IPS-20b (cell line): Measurements from ENCODE around the gene CHPF.
A peak's percentile ranks its signal among the peaks of the same experiment; 100 is the strongest.

Experiments
- H3K27ac ChIP-seq: one replicate; pipeline ENCODE4 v1.5.1; 2013; ENCODE audit warnings: low read length
- H3K27me3 ChIP-seq: 2 replicates; pipeline ENCODE4 v1.6.1; 2013; ENCODE audit warnings: mild to moderate bottlenecking, low read length, inconsistent platforms; ENCODE audit not compliant: insufficient read depth
- H3K36me3 ChIP-seq: 2 replicates; pipeline ENCODE4 v1.6.1; 2013; ENCODE audit warnings: low read depth, mild to moderate bottlenecking, inconsistent platforms, low read length, moderate library complexity; ENCODE audit not compliant: insufficient read depth
- H3K4me1 ChIP-seq: 2 replicates; pipeline ENCODE4 v1.6.1; 2013; ENCODE audit warnings: mild to moderate bottlenecking, control low read depth, inconsistent platforms, low read length, moderate library complexity; ENCODE audit not compliant: insufficient read depth
- H3K4me3 ChIP-seq: 2 replicates; pipeline ENCODE4 v1.5.1; 2013; ENCODE audit warnings: mild to moderate bottlenecking, low read length, inconsistent platforms
- H3K9ac ChIP-seq: 2 replicates; pipeline ENCODE4 v1.6.1; 2013; ENCODE audit warnings: low read depth, mild to moderate bottlenecking, inconsistent platforms, low read length, moderate library complexity
- H3K9me3 ChIP-seq: 2 replicates; pipeline ENCODE4 v1.6.1; 2013; ENCODE audit warnings: mild to moderate bottlenecking, low read depth, low read length, inconsistent platforms; ENCODE audit not compliant: insufficient read depth

Gene CHPF

GRCh38 chr2:219573166-219573565 lies 29.6 kb upstream of the CHPF start:
- Histone ChIP-seq H3K9me3 (no peaks in the 10 kb centered on the region), H3K36me3 (peaks cover 7% of the 10 kb centered on the region; the same call in 1 of the 2 replicates), H3K9ac (no peak overlapping the region), H3K4me3 (no peak overlapping the region), H3K27me3 (peaks cover 27% of the 10 kb centered on the region), H3K4me1 (peaks cover 22% of the 10 kb centered on the region; the same call in 1 of the 2 replicates), H3K27ac (no peak overlapping the region)

- H3K27ac ChIP-seq = peak within 1 kb of the TSS; percentile 7
Observed at GRCh38 chr2:219572237-219573001, 28.8 kb upstream of the CHPF start, which contains the start of gene INHA. TSS of gene INHA (plus strand) at chr2:219572310. CDS start at chr2:219572375, 65 bp downstream.

GRCh38 chr2:219571311-219572236 lies 28.0 kb upstream of the CHPF start, which contains the start of gene OBSL1:
TSS of gene OBSL1 (minus strand) at chr2:219571539. CDS start at chr2:219571232, 307 bp downstream.
- Histone ChIP-seq H3K4me1 (peaks cover 14% of the 10 kb centered on the region; the same call in 1 of the 2 replicates), H3K36me3 (peaks cover 16% of the 10 kb centered on the region; the same call in 1 of the 2 replicates), H3K9me3 (no peaks in the 10 kb centered on the region), H3K9ac (peak within 1 kb of the TSS; percentile 72), H3K27me3 (peaks cover 21% of the 10 kb centered on the region), H3K27ac (peak within 1 kb of the TSS; percentile 7), H3K4me3 (peak within 1 kb of the TSS; percentile 68)

More at GRCh38 chr2:219572237-219573001, 28.8 kb upstream of the CHPF start, which contains the start of gene INHA:
- H3K4me3 ChIP-seq = peak within 1 kb of the TSS; percentile 68
- no peaks in the 10 kb centered on the region for H3K9me3 ChIP-seq
- peaks cover 11% of the 10 kb centered on the region; the same call in 1 of the 2 replicates for H3K36me3 ChIP-seq
- peaks cover 24% of the 10 kb centered on the region for H3K27me3 ChIP-seq
- H3K4me1 ChIP-seq = peaks cover 21% of the 10 kb centered on the region; the same call in 1 of the 2 replicates
- peak within 1 kb of the TSS; percentile 70; the same call in 1 of the 2 replicates for H3K9ac ChIP-seq

GRCh38 chr2:219570924-219571310 lies 27.3 kb upstream of the CHPF start:
- Histone ChIP-seq H3K4me3 (peak overlapping the region; percentile 68; the same call in 1 of the 2 replicates), H3K9me3 (no peaks in the 10 kb centered on the region), H3K4me1 (peaks cover 17% of the 10 kb centered on the region; the same call in 1 of the 2 replicates), H3K9ac (peak overlapping the region; percentile 72; the same call in 1 of the 2 replicates), H3K27me3 (peaks cover 19% of the 10 kb centered on the region), H3K36me3 (peaks cover 16% of the 10 kb centered on the region; the same call in 1 of the 2 replicates), H3K27ac (no peak overlapping the region)

GRCh38 chr2:219570194-219570923 lies 26.8 kb upstream of the CHPF start:
- peaks cover 16% of the 10 kb centered on the region; the same call in 1 of the 2 replicates for H3K36me3 ChIP-seq
- H3K4me1 ChIP-seq = peaks cover 19% of the 10 kb centered on the region; the same call in 1 of the 2 replicates
- no peak overlapping the region for H3K27ac ChIP-seq
- H3K9me3 ChIP-seq = no peaks in the 10 kb centered on the region
- H3K27me3 ChIP-seq = peaks cover 16% of the 10 kb centered on the region
- H3K9ac ChIP-seq = peak overlapping the region; percentile 72
- peak overlapping the region; percentile 68; the same call in 1 of the 2 replicates for H3K4me3 ChIP-seq

GRCh38 chr2:219569635-219570034 lies 26.0 kb upstream of the CHPF start:
- H3K36me3 ChIP-seq = peaks cover 16% of the 10 kb centered on the region; the same call in 1 of the 2 replicates
- peaks cover 26% of the 10 kb centered on the region; the same call in 1 of the 2 replicates for H3K4me1 ChIP-seq
- H3K9me3 ChIP-seq = no peaks in the 10 kb centered on the region
- H3K4me3 ChIP-seq = peak overlapping the region; percentile 68; the same call in 1 of the 2 replicates
- peaks cover 16% of the 10 kb centered on the region for H3K27me3 ChIP-seq
- no peak overlapping the region for H3K27ac ChIP-seq
- no peak overlapping the region; the same call in 1 of the 2 replicates for H3K9ac ChIP-seq

GRCh38 chr2:219569041-219569440 lies 25.4 kb upstream of the CHPF start:
- H3K4me3 ChIP-seq = no peak overlapping the region
- H3K9me3 ChIP-seq = no peaks in the 10 kb centered on the region
- H3K27me3 ChIP-seq = peaks cover 16% of the 10 kb centered on the region
- H3K36me3 ChIP-seq = peaks cover 16% of the 10 kb centered on the region; the same call in 1 of the 2 replicates
- peaks cover 30% of the 10 kb centered on the region; the same call in 1 of the 2 replicates for H3K4me1 ChIP-seq
- H3K9ac ChIP-seq = no peak overlapping the region
- no peak overlapping the region for H3K27ac ChIP-seq

- peaks cover 16% of the 10 kb centered on the region for H3K27me3 ChIP-seq
- H3K27ac ChIP-seq = no peak overlapping the region
- no peak overlapping the region for H3K9ac ChIP-seq
- peaks cover 30% of the 10 kb centered on the region; the same call in 1 of the 2 replicates for H3K4me1 ChIP-seq
- H3K9me3 ChIP-seq = no peaks in the 10 kb centered on the region
- H3K4me3 ChIP-seq = no peak overlapping the region
- peaks cover 19% of the 10 kb centered on the region; the same call in 1 of the 2 replicates for H3K36me3 ChIP-seq
Observed at GRCh38 chr2:219567791-219568361, 24.3 kb upstream of the CHPF start.

GRCh38 chr2:219567131-219567530 lies 23.5 kb upstream of the CHPF start:
- H3K9ac ChIP-seq = no peak overlapping the region
- H3K4me1 ChIP-seq = peaks cover 34% of the 10 kb centered on the region
- H3K4me3 ChIP-seq = no peak overlapping the region
- no peaks in the 10 kb centered on the region for H3K9me3 ChIP-seq
- peaks cover 24% of the 10 kb centered on the region; the same call in 1 of the 2 replicates for H3K36me3 ChIP-seq
- H3K27me3 ChIP-seq = peaks cover 16% of the 10 kb centered on the region
- no peak overlapping the region for H3K27ac ChIP-seq

- Histone ChIP-seq H3K27me3 (peaks cover 16% of the 10 kb centered on the region), H3K4me1 (peaks cover 34% of the 10 kb centered on the region), H3K27ac (no peak overlapping the region), H3K9ac (no peak overlapping the region), H3K36me3 (peaks cover 24% of the 10 kb centered on the region; the same call in 1 of the 2 replicates), H3K4me3 (no peak overlapping the region), H3K9me3 (no peaks in the 10 kb centered on the region)
Observed at GRCh38 chr2:219566640-219567039, 23.0 kb upstream of the CHPF start.
